Progenitor cell of endocrine pancreas (in vitro differentiated cells): ENCODE results near the gene PIAS3. TPM values are rescaled to one million over a fixed set of nuclear protein-coding genes. Genes with fewer than 3 reads are reported as not detected.

ENCODE experiments used
- DNase-seq: peaks from one replicate; pipeline ENCODE4 v3.0.0; 2021; ENCODE audit warnings: low spot score; ENCODE audit not compliant: unreplicated experiment
- H3K27ac Mint-ChIP-seq: 2 replicates; pipeline ENCODE4 v1.8.0; 2021; ENCODE audit warnings: mild to moderate bottlenecking, moderate library complexity, mixed read lengths
- H3K27me3 Mint-ChIP-seq: 2 replicates; pipeline ENCODE4 v1.8.0; 2021; ENCODE audit warnings: mixed read lengths
- H3K36me3 Mint-ChIP-seq: 2 replicates; pipeline ENCODE4 v1.8.0; 2022; ENCODE audit warnings: mixed read lengths; ENCODE audit not compliant: insufficient read depth
- H3K4me1 Mint-ChIP-seq: 2 replicates; pipeline ENCODE4 v1.8.0; 2021; ENCODE audit warnings: low read depth, mixed read lengths
- H3K4me3 Mint-ChIP-seq: 2 replicates; pipeline ENCODE4 v1.8.0; 2021; ENCODE audit warnings: low read depth, mild to moderate bottlenecking, moderate library complexity, mixed read lengths
- H3K9me3 Mint-ChIP-seq: 2 replicates; pipeline ENCODE4 v1.8.0; 2021; ENCODE audit warnings: low read depth, mixed read lengths
- CTCF ChIP-seq: fragments of 200-600 bp; sonication (generic); IDR thresholded peaks from one replicate; pipeline ENCODE4 v1.5.0; 2021; ENCODE audit warnings: antibody characterized with exemption, mild to moderate bottlenecking; ENCODE audit not compliant: unreplicated experiment
- total RNA-seq: library from RNA; stranded (reverse); gene quantifications from 2 replicates; pipeline ENCODE4 v1.2.1, GENCODE V29; 2021

The PIAS3 gene
- total RNA-seq, 1 donor from 2014 or later: 36.9 TPM

- DNase-seq: no peak
- Mint-ChIP-seq H3K27me3 (peaks cover 3% of the 10 kb centered on the region), H3K36me3 (no peaks in the 10 kb centered on the region), H3K4me3 (no peak overlapping the region), H3K9me3 (no peaks in the 10 kb centered on the region), H3K27ac (no peak overlapping the region), H3K4me1 (peaks cover 4% of the 10 kb centered on the region)
- TF ChIP-seq CTCF: no peak
Measured at GRCh38 chr1:145897969-145898368, 39.1 kb upstream of the PIAS3 start.

- TF ChIP-seq CTCF: no peak
- Mint-ChIP-seq H3K9me3 (no peaks in the 10 kb centered on the region), H3K27ac (no peak overlapping the region), H3K4me3 (no peak overlapping the region), H3K27me3 (no peaks in the 10 kb centered on the region), H3K36me3 (no peaks in the 10 kb centered on the region), H3K4me1 (peaks cover 17% of the 10 kb centered on the region)
- DNase-seq: no peak
Measured at GRCh38 chr1:145895471-145895870, 36.6 kb upstream of the PIAS3 start.

GRCh38 chr1:145893306-145894055, 34.6 kb upstream of the PIAS3 start:
- no peaks in the 10 kb centered on the region for H3K9me3 Mint-ChIP-seq
- no peak overlapping the region for H3K4me3 Mint-ChIP-seq
- no peaks in the 10 kb centered on the region for H3K36me3 Mint-ChIP-seq
- no peak overlapping the region for H3K27ac Mint-ChIP-seq
- H3K4me1 Mint-ChIP-seq: peaks cover 20% of the 10 kb centered on the region
- TF ChIP-seq CTCF: no peak
- no peak for DNase-seq
- no peaks in the 10 kb centered on the region for H3K27me3 Mint-ChIP-seq

- peak overlapping the region; percentile 51 for H3K4me3 Mint-ChIP-seq
- H3K4me1 Mint-ChIP-seq: peaks cover 24% of the 10 kb centered on the region
- TF ChIP-seq CTCF: no peak
- no peaks in the 10 kb centered on the region for H3K9me3 Mint-ChIP-seq
- no peaks in the 10 kb centered on the region for H3K36me3 Mint-ChIP-seq
- H3K27me3 Mint-ChIP-seq: no peaks in the 10 kb centered on the region
- peak overlapping the region; percentile 94 for H3K27ac Mint-ChIP-seq
- DNase-seq: no peak
Measured at GRCh38 chr1:145892486-145893087, 33.7 kb upstream of the PIAS3 start.

- Mint-ChIP-seq H3K27ac (peak overlapping the region; percentile 94), H3K27me3 (peaks cover 1% of the 10 kb centered on the region), H3K9me3 (no peaks in the 10 kb centered on the region), H3K4me3 (peak overlapping the region; percentile 51), H3K36me3 (no peaks in the 10 kb centered on the region), H3K4me1 (peaks cover 29% of the 10 kb centered on the region)
- TF ChIP-seq CTCF: no peak
- DNase-seq: peak; percentile 89
Measured at GRCh38 chr1:145891587-145892485, 33.0 kb upstream of the PIAS3 start.
